Right lobe of liver (tissue), 6 donors: Measurements from ENCODE around the gene BRSK2. TPM values are rescaled to one million over a fixed set of nuclear protein-coding genes. Genes with fewer than 3 reads are reported as not detected.

Experiments
- ATAC-seq, 4 donors: fragments of 200-7000 bp; cut with Tn5 transposase; one replicate each; pipeline ENCODE4 v1.9.1; 2020; ENCODE audit warnings: mild to moderate bottlenecking in 4 of 4, moderate library complexity in 4 of 4
- DNase-seq, 3 donors: peaks; one replicate each; pipeline ENCODE4 v3.0.0-alpha.2; 2020
- H3K27ac ChIP-seq, 3 donors: fragments of 200-600 bp; one replicate each; pipeline ENCODE4 v1.8.0; 2022
- H3K27me3 ChIP-seq, 2 donors: fragments of 200-600 bp; one replicate each; pipeline ENCODE4 v1.8.0; 2022
- H3K36me3 ChIP-seq, 4 donors: fragments of 200-600 bp; sonication (generic) in 1 of 4; one replicate each; pipeline versions ENCODE4 v1.5.1 to v1.8.0; 2017 to 2022; ENCODE audit warnings: control low read depth in 1 of 4
- H3K4me1 ChIP-seq, 4 donors: fragments of 200-600 bp; sonication (generic) in 1 of 4; one replicate each; pipeline versions ENCODE4 v1.5.1 to v1.8.0; 2017 to 2022; ENCODE audit warnings: control low read depth in 1 of 4
- H3K4me3 ChIP-seq, 3 donors: fragments of 200-600 bp; one replicate each; pipeline ENCODE4 v1.8.0; 2022
- H3K9me3 ChIP-seq, 4 donors: fragments of 200-600 bp; sonication (generic) in 1 of 4; one replicate each; pipeline versions ENCODE4 v1.5.1 to v1.8.0; 2017 to 2022; ENCODE audit warnings: control low read depth in 1 of 4
- CTCF ChIP-seq, 4 donors: fragments of 200-600 bp in 3 of 4; fragments of 450-650 bp in 1 of 4; IDR thresholded peaks; one replicate each; pipeline versions ENCODE4 v1.5.1 to v1.8.0; 2016 to 2022; ENCODE audit warnings: antibody characterized with exemption in 4 of 4, mild to moderate bottlenecking in 2 of 4
- POLR2A ChIP-seq: fragments of 450-650 bp; IDR thresholded peaks from one replicate; pipeline ENCODE4 v1.6.1; 2017; ENCODE audit warnings: antibody characterized with exemption, mild to moderate bottlenecking
- WGBS: methylation state at CpG from one replicate; pipeline ENCODE4 v1.1.6; 2018; ENCODE audit warnings: low coverage, low lambda C conversion rate; ENCODE audit not compliant: insufficient coverage; ENCODE audit errors: missing lambda C conversion rate; 5-methylcytosine and 5-hydroxymethylcytosine counted together
- intact Hi-C, 2 donors: fragments of 100-400 bp; cut with DNase I; formaldehyde crosslinking; loops; one replicate each; pipeline versions ENCODE4 v1.11.2 to v1.14.1; 2022
- total RNA-seq, 6 experiments: library from RNA; depleted of rRNA in 2 of 6; stranded (reverse); fragments of >200 nt in 2 of 6; fragmentation: NEBNext Ultra II Directional in 3 of 6; extraction: Animal tissue kit (Norgen Biotek cat#: 25700) in 3 of 6; gene quantifications; one replicate each; pipeline versions ENCODE4 v1.1.0 to v1.2.4, GENCODE V29; 2016 to 2023
- donor health status: DM: no; HTN: yes; CAD: no.
- donor health status: DM: no; HTN: no; CAD: no.
- donor health status: DM: no; HTN: no; CAD: no.
- donor health status: DM: no; HTN: yes; CAD: no.
- donor health status: DM: no; HTN: yes; CAD: no.

The BRSK2 gene
- total RNA-seq, 6 experiments from 2014 or later, result 0.12 to 0.49 TPM; not detected in 4

GRCh38 chr11:1461826-1462697 lies 72.3 kb downstream of the BRSK2 start:
- intact Hi-C loops, result no loop called here
- no peak for TF ChIP-seq POLR2A
- TF ChIP-seq CTCF (IDR thresholded peaks at IDR 0.05), result no peak
- WGBS, result 85% methylated on average over 12 of the region's 46 CpGs

GRCh38 chr11:1462698-1462975 lies 72.9 kb downstream of the BRSK2 start:
- H3K4me3 ChIP-seq, result no peak overlapping the region
- H3K27me3 ChIP-seq, result no peaks in the 10 kb centered on the region
- WGBS, result 77% methylated on average over 3 of the region's 13 CpGs
- no peaks in the 10 kb centered on the region for H3K36me3 ChIP-seq
- intact Hi-C loops, result no loop called here
- no peak for DNase-seq
- no peaks in the 10 kb centered on the region for H3K9me3 ChIP-seq
- no peak overlapping the region for H3K27ac ChIP-seq
- no peaks in the 10 kb centered on the region for H3K4me1 ChIP-seq
- no peak for ATAC-seq
- no peak for TF ChIP-seq POLR2A

More at GRCh38 chr11:1461826-1462697, 72.3 kb downstream of the BRSK2 start:
- no peak overlapping the region for H3K27ac ChIP-seq
- no peak for ATAC-seq
- no peaks in the 10 kb centered on the region for H3K27me3 ChIP-seq
- no peaks in the 10 kb centered on the region for H3K4me1 ChIP-seq
- no peaks in the 10 kb centered on the region for H3K9me3 ChIP-seq
- H3K36me3 ChIP-seq, result no peaks in the 10 kb centered on the region
- no peak for DNase-seq
- H3K4me3 ChIP-seq, result no peak overlapping the region

- intact Hi-C loops, result no loop called here
- DNase-seq, result no peak
- H3K36me3 ChIP-seq, result no peaks in the 10 kb centered on the region
- WGBS, result no CpG with 5 or more reads among the region's 16 CpGs
- ATAC-seq, result no peak
- no peak overlapping the region for H3K4me3 ChIP-seq
- no peak overlapping the region for H3K27ac ChIP-seq
- H3K4me1 ChIP-seq, result no peaks in the 10 kb centered on the region
- no peak for TF ChIP-seq CTCF (IDR thresholded peaks at IDR 0.05)
- TF ChIP-seq POLR2A, result no peak
- no peaks in the 10 kb centered on the region for H3K27me3 ChIP-seq
- no peaks in the 10 kb centered on the region for H3K9me3 ChIP-seq
Measured at GRCh38 chr11:1463056-1463455, 73.3 kb downstream of the BRSK2 start.

GRCh38 chr11:1466784-1467183 lies 77.0 kb downstream of the BRSK2 start:
- H3K9me3 ChIP-seq, result no peaks in the 10 kb centered on the region
- TF ChIP-seq POLR2A (no peak), CTCF (IDR thresholded peaks at IDR 0.05) (no peak)
- H3K36me3 ChIP-seq, result no peaks in the 10 kb centered on the region
- WGBS, result 89% methylated on average over 3 of the region's 16 CpGs
- H3K27me3 ChIP-seq, result no peaks in the 10 kb centered on the region
- no peaks in the 10 kb centered on the region for H3K4me1 ChIP-seq
- ATAC-seq (no peak), DNase-seq (no peak)
- H3K27ac ChIP-seq, result no peak overlapping the region
- no peak overlapping the region for H3K4me3 ChIP-seq
- intact Hi-C loops, result no loop called here

- intact Hi-C loops, result no loop called here
- WGBS, result 63% methylated on average over 9 of the region's 9 CpGs
- no peaks in the 10 kb centered on the region for H3K9me3 ChIP-seq
- ATAC-seq (peak in 3 of 4 donors; percentile 5 to 24 (median 21)), DNase-seq (no peak)
- H3K27me3 ChIP-seq, result no peaks in the 10 kb centered on the region
- H3K4me3 ChIP-seq, result no peak overlapping the region
- TF ChIP-seq CTCF (IDR thresholded peaks at IDR 0.05) (no peak), POLR2A (no peak)
- H3K4me1 ChIP-seq, result no peaks in the 10 kb centered on the region
- H3K36me3 ChIP-seq, result no peaks in the 10 kb centered on the region
- no peak overlapping the region for H3K27ac ChIP-seq
Measured at GRCh38 chr11:1467270-1467669, 77.5 kb downstream of the BRSK2 start.
